Measurements from ENCODE around the gene TMPO.
"Not testable (repeated sequence)": the region's sequence is repeated elsewhere in the genome, so short reads cannot be mapped to it uniquely, and the experiment has no call there.

Gene TMPO

GRCh38 chr12:98532687-98533304 lies 17.4 kb downstream of the TMPO start:
- Mint-ChIP-seq H3K27me3 (ENCODE audit: low read depth) (no peaks in the 10 kb centered on the region), H3K4me3 (no peak overlapping the region), H3K27ac (no peak overlapping the region), H3K36me3 (ENCODE audit: low read depth) (peaks cover 68% of the 10 kb centered on the region), H3K9me3 (no peaks in the 10 kb centered on the region), H3K4me1 (ENCODE audit: low read depth) (peaks cover 18% of the 10 kb centered on the region)
- no peak for DNase-seq (ENCODE audit: low spot score)

GRCh38 chr12:98533723-98534251 lies 18.4 kb downstream of the TMPO start:
- no peak overlapping the region for H3K27ac Mint-ChIP-seq
- H3K27me3 Mint-ChIP-seq (ENCODE audit: low read depth) = no peaks in the 10 kb centered on the region
- H3K36me3 Mint-ChIP-seq (ENCODE audit: low read depth) = peaks cover 65% of the 10 kb centered on the region
- H3K4me1 Mint-ChIP-seq (ENCODE audit: low read depth) = peaks cover 18% of the 10 kb centered on the region
- no peaks in the 10 kb centered on the region for H3K9me3 Mint-ChIP-seq
- no peak for DNase-seq (ENCODE audit: low spot score)
- H3K4me3 Mint-ChIP-seq = no peak overlapping the region

DNA sequence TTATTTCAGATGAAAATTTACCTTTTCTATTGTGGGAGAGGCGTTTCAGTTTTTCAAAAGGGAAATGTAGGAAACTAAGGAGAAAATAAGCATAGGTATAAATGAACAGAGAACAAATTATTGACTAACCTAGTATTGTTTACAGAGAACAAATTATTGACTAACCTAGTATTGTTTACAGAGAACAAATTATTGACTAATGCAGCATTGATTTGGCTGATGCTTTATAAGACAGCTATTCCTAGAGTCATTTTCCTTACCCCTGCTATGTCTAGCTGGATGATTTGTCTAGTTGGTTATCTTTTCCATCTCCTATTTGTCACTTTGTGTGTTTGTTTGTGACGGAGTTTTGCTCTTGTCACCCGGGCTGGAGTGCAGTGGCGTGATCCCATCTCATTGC lies 22.6 kb downstream of the TMPO start:
- H3K36me3 Mint-ChIP-seq (ENCODE audit: low read depth) = peaks cover 64% of the 10 kb centered on the region
- DNase-seq (ENCODE audit: low spot score) = no peak
- H3K27ac Mint-ChIP-seq = no peak overlapping the region
- H3K9me3 Mint-ChIP-seq = no peaks in the 10 kb centered on the region
- H3K27me3 Mint-ChIP-seq (ENCODE audit: low read depth) = no peaks in the 10 kb centered on the region
- no peak overlapping the region for H3K4me3 Mint-ChIP-seq
- peaks cover 21% of the 10 kb centered on the region for H3K4me1 Mint-ChIP-seq (ENCODE audit: low read depth)

- no peak for DNase-seq (ENCODE audit: low spot score)
- Mint-ChIP-seq H3K27me3 (ENCODE audit: low read depth) (no peaks in the 10 kb centered on the region), H3K36me3 (ENCODE audit: low read depth) (peaks cover 54% of the 10 kb centered on the region), H3K4me1 (ENCODE audit: low read depth) (peaks cover 14% of the 10 kb centered on the region), H3K27ac (no peak overlapping the region), H3K9me3 (no peaks in the 10 kb centered on the region), H3K4me3 (no peak overlapping the region)
Observed at GRCh38 chr12:98543701-98544100, 28.3 kb downstream of the TMPO start.

GRCh38 chr12:98544751-98545150 lies 29.4 kb downstream of the TMPO start:
- Mint-ChIP-seq H3K27ac (no peak overlapping the region), H3K27me3 (ENCODE audit: low read depth) (no peaks in the 10 kb centered on the region), H3K36me3 (ENCODE audit: low read depth) (peaks cover 57% of the 10 kb centered on the region), H3K9me3 (no peaks in the 10 kb centered on the region), H3K4me3 (no peak overlapping the region), H3K4me1 (ENCODE audit: low read depth) (peaks cover 14% of the 10 kb centered on the region)
- no peak for DNase-seq (ENCODE audit: low spot score)

DNA sequence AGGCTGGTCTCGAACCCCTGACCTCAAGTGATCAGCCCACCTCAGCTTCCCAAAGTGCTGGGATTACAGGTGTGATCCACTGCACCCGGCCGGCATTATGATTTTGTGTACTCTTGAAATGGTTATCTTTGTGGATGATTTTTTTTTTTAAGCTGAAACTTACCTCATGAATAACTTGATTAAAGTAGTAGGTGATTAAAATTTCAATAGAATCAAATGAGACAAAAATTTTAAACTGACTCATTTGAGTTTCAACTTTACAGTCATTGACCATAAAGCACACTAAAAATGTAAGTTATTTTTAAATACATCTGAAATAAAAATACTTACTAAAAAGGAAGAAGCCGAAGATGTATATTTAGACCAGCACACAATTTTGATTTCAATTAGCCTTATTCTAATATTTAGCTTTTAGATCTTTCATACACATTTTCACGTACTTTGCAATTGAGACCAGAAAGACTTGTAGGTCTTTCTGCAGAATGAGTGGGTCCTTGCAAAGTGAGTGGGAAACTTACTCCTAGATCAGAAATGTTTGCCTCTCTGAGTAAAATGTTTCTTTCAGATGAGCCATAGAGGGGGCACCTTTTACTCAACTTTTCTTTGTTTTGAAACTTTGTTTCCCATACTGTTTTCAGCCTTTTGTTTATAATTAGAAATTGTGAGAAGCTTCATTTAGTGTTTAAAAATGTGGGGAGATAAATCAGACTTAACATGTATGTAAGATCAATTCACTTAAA lies 34.2 kb downstream of the TMPO start:
- Mint-ChIP-seq H3K4me3 (no peak overlapping the region), H3K27me3 (ENCODE audit: low read depth) (no peaks in the 10 kb centered on the region), H3K4me1 (ENCODE audit: low read depth) (no peaks in the 10 kb centered on the region), H3K27ac (no peak overlapping the region), H3K36me3 (ENCODE audit: low read depth) (peaks cover 50% of the 10 kb centered on the region), H3K9me3 (no peaks in the 10 kb centered on the region)
- no peak for DNase-seq (ENCODE audit: low spot score)

GRCh38 chr12:98551787-98552186 lies 36.4 kb downstream of the TMPO start:
- H3K27ac Mint-ChIP-seq = no peak overlapping the region
- no peak overlapping the region for H3K4me3 Mint-ChIP-seq
- H3K9me3 Mint-ChIP-seq = no peaks in the 10 kb centered on the region
- peaks cover 37% of the 10 kb centered on the region for H3K36me3 Mint-ChIP-seq (ENCODE audit: low read depth)
- no peaks in the 10 kb centered on the region for H3K4me1 Mint-ChIP-seq (ENCODE audit: low read depth)
- DNase-seq (ENCODE audit: low spot score) = no peak
- no peaks in the 10 kb centered on the region for H3K27me3 Mint-ChIP-seq (ENCODE audit: low read depth)

- H3K9me3 Mint-ChIP-seq; H3K4me1 Mint-ChIP-seq (ENCODE audit: low read depth); H3K36me3 Mint-ChIP-seq (ENCODE audit: low read depth); DNase-seq (ENCODE audit: low spot score); H3K27ac Mint-ChIP-seq; H3K27me3 Mint-ChIP-seq (ENCODE audit: low read depth); H3K4me3 Mint-ChIP-seq: not testable (repeated sequence)
Observed at GRCh38 chr12:98558097-98558496, 42.7 kb downstream of the TMPO start.

DNA sequence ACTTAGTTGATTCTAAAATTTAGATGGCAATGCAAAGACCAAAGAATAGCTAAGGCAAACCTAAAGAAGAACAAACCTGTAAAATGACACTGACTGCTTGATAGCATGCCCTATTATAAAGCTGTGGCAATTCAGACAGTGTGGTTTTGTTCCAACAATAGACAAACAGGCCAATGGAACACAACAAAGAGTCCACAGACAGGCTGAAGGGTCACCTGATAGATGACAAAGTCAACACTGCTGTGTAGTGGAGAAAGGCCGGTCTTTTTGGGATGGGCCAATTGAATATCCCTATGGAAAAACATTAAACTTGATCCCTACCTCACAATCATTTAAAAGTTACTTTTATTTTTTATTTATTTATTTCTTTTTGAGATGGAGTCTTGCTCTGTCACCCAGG lies 44.3 kb downstream of the TMPO start:
- H3K27me3 Mint-ChIP-seq (ENCODE audit: low read depth) = no peaks in the 10 kb centered on the region
- H3K9me3 Mint-ChIP-seq = no peaks in the 10 kb centered on the region
- no peak for DNase-seq (ENCODE audit: low spot score)
- H3K4me3 Mint-ChIP-seq = no peak overlapping the region
- no peaks in the 10 kb centered on the region for H3K36me3 Mint-ChIP-seq (ENCODE audit: low read depth)
- H3K27ac Mint-ChIP-seq = no peak overlapping the region
- H3K4me1 Mint-ChIP-seq (ENCODE audit: low read depth) = no peaks in the 10 kb centered on the region

- Mint-ChIP-seq H3K9me3 (no peaks in the 10 kb centered on the region), H3K4me1 (ENCODE audit: low read depth) (peaks cover 2% of the 10 kb centered on the region), H3K27ac (no peak overlapping the region), H3K27me3 (ENCODE audit: low read depth) (no peaks in the 10 kb centered on the region), H3K4me3 (no peak overlapping the region), H3K36me3 (ENCODE audit: low read depth) (no peaks in the 10 kb centered on the region)
- no peak for DNase-seq (ENCODE audit: low spot score)
Observed at GRCh38 chr12:98561846-98562245, 46.5 kb downstream of the TMPO start.

GRCh38 chr12:98572010-98572409 lies 56.6 kb downstream of the TMPO start:
- no peak overlapping the region for H3K4me3 Mint-ChIP-seq

DNA sequence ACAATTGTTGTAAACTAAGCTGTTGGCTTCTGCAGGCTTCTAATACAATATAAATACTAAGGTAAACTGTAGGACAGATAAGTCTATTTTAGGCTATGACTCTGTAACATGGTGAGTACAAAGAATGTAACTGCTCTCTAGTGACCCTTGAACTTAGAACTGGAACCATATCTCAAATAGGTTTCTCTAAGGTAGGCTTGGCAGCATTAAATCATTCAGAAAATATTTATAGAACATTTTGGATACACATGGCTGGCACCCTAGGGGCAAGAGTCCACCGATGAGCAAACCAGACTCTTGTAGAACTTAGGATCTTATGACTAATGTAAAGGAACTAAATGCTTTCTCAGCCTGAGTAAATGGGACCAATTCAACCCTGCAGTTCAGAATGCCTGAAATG lies 58.7 kb downstream of the TMPO start:
- DNase-seq (ENCODE audit: low spot score) = no peak
- H3K36me3 Mint-ChIP-seq (ENCODE audit: low read depth) = no peaks in the 10 kb centered on the region
- no peak overlapping the region for H3K4me3 Mint-ChIP-seq
- no peaks in the 10 kb centered on the region for H3K27me3 Mint-ChIP-seq (ENCODE audit: low read depth)
- H3K27ac Mint-ChIP-seq = no peak overlapping the region
- no peaks in the 10 kb centered on the region for H3K4me1 Mint-ChIP-seq (ENCODE audit: low read depth)
- no peaks in the 10 kb centered on the region for H3K9me3 Mint-ChIP-seq

More at GRCh38 chr12:98572010-98572409, 56.6 kb downstream of the TMPO start:
- Mint-ChIP-seq H3K4me1 (ENCODE audit: low read depth) (no peaks in the 10 kb centered on the region), H3K27ac (no peak overlapping the region), H3K27me3 (ENCODE audit: low read depth) (no peaks in the 10 kb centered on the region), H3K36me3 (ENCODE audit: low read depth) (no peaks in the 10 kb centered on the region), H3K9me3 (no peaks in the 10 kb centered on the region)
- no peak for DNase-seq (ENCODE audit: low spot score)

GRCh38 chr12:98575013-98575412 lies 59.6 kb downstream of the TMPO start:
- Mint-ChIP-seq H3K4me1 (ENCODE audit: low read depth) (no peaks in the 10 kb centered on the region), H3K27me3 (ENCODE audit: low read depth) (no peaks in the 10 kb centered on the region), H3K9me3 (no peaks in the 10 kb centered on the region), H3K27ac (no peak overlapping the region), H3K36me3 (ENCODE audit: low read depth) (no peaks in the 10 kb centered on the region), H3K4me3 (no peak overlapping the region)
- DNase-seq (ENCODE audit: low spot score) = no peak

DNA sequence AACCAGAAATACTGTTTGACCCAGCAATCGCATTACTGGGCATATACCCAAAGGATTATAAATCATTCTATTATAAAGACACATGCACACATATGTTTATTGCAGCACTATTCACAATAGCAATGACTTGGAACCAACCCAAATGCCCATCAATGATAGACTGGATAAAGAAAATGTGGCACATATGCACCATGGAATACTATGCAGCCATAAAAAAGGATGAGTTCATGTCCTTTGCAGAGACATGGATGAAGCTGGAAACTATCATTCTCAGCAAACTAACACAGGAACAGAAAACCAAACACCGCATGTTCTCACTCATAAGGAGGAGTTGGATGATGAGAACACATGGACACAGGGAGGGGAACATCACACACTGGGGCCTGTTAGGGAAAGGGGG lies 61.4 kb downstream of the TMPO start:
- not testable (repeated sequence) for H3K27me3 Mint-ChIP-seq (ENCODE audit: low read depth); H3K9me3 Mint-ChIP-seq; DNase-seq (ENCODE audit: low spot score); H3K27ac Mint-ChIP-seq; H3K4me3 Mint-ChIP-seq; H3K36me3 Mint-ChIP-seq (ENCODE audit: low read depth); H3K4me1 Mint-ChIP-seq (ENCODE audit: low read depth)

All from T-helper 2 cell treated with Interferon-gamma antibody and Interleukin-4, amounts not matched to agents 5 μg/mL and 100 μg/mL, for 36 hours (primary cell).